Aorta (tissue), 5 donors: ENCODE results near the gene SHISAL1. TPM values are rescaled to one million over a fixed set of nuclear protein-coding genes. Genes with fewer than 3 reads are reported as not detected.
"Not testable (repeated sequence)": the region's sequence is repeated elsewhere in the genome, so short reads cannot be mapped to it uniquely, and the experiment has no call there.

Experiments used
- ATAC-seq: fragments of 200-7000 bp; cut with Tn5 transposase; one replicate; pipeline ENCODE4 v1.9.1; 2022; ENCODE audit warnings: moderate library complexity; ENCODE audit not compliant: low FRiP score
- DNase-seq, 2 donors: peaks; one replicate each; pipeline ENCODE4 v3.0.0-alpha.2; 2020
- H3K27ac ChIP-seq, 2 donors: one replicate each; pipeline ENCODE4 v1.5.1; 2013; ENCODE audit warnings: low read length in 2 of 2, mild to moderate bottlenecking in 2 of 2, moderate library complexity in 2 of 2, control low read depth in 1 of 2, inconsistent platforms in 1 of 2, low read depth in 1 of 2
- H3K27me3 ChIP-seq, 2 donors: one replicate each; pipeline ENCODE4 v1.6.1; 2013; ENCODE audit warnings: control low read depth in 1 of 2, low read length in 1 of 2, mild to moderate bottlenecking in 1 of 2, moderate library complexity in 1 of 2; ENCODE audit not compliant: insufficient read depth in 2 of 2, control insufficient read depth in 1 of 2
- H3K36me3 ChIP-seq, 2 donors: one replicate each; pipeline ENCODE4 v1.6.1; 2013; ENCODE audit warnings: control low read depth in 1 of 2, low read length in 1 of 2, mild to moderate bottlenecking in 1 of 2; ENCODE audit not compliant: insufficient read depth in 2 of 2, control insufficient read depth in 1 of 2
- H3K4me1 ChIP-seq, 2 donors: one replicate each; pipeline ENCODE4 v1.6.1; 2013; ENCODE audit warnings: low read length in 2 of 2, control low read depth in 1 of 2, mild to moderate bottlenecking in 1 of 2, moderate library complexity in 1 of 2; ENCODE audit not compliant: insufficient read depth in 2 of 2, control insufficient read depth in 1 of 2
- H3K4me3 ChIP-seq, 2 donors: one replicate each; pipeline ENCODE4 v1.5.1; 2013; ENCODE audit warnings: low read length in 2 of 2, control low read depth in 1 of 2, mild to moderate bottlenecking in 1 of 2
- H3K9me3 ChIP-seq: one replicate; pipeline ENCODE4 v1.6.1; 2013; ENCODE audit warnings: mild to moderate bottlenecking, low read length; ENCODE audit not compliant: control insufficient read depth
- WGBS, 2 donors: extraction: QIAGEN DNeasy Blood & Tissue Kit; methylation state at CpG; one replicate each; pipeline ENCODE4 v1.1.7; 2013; 5-methylcytosine and 5-hydroxymethylcytosine counted together
- intact Hi-C, 2 donors: fragments of 100-400 bp; cut with DNase I; formaldehyde crosslinking; loops; one replicate each; pipeline versions ENCODE4 v1.14.2 to v1.15.0; 2022
- polyA plus RNA-seq, 2 donors: library from polyadenylated mRNA; stranded (reverse); fragments of 200-250 nt; gene quantifications; one replicate each; pipeline ENCODE4 v1.2.3, GENCODE V29; 2013
- total RNA-seq, 2 donors: library from RNA; stranded (reverse); fragmentation: NEBNext Ultra II Directional; extraction: Animal tissue kit (Norgen Biotek cat#: 25700); gene quantifications; one replicate each; pipeline ENCODE4 v1.2.1, GENCODE V29; 2021
- donor health status: healthy with polysubstance abuse.
- donor health status: Bipolar disorder and iron deficiency.
- donor health status: DM: no; HTN: no; CAD: no.
- donor health status: DM: no; HTN: no; CAD: no.
- donor health status: DM: yes; HTN: yes; CAD: no.

SHISAL1 gene
- total and polyA plus RNA-seq, 4 donors: 0.25 to 3.5 (median 1.7) TPM

DNA sequence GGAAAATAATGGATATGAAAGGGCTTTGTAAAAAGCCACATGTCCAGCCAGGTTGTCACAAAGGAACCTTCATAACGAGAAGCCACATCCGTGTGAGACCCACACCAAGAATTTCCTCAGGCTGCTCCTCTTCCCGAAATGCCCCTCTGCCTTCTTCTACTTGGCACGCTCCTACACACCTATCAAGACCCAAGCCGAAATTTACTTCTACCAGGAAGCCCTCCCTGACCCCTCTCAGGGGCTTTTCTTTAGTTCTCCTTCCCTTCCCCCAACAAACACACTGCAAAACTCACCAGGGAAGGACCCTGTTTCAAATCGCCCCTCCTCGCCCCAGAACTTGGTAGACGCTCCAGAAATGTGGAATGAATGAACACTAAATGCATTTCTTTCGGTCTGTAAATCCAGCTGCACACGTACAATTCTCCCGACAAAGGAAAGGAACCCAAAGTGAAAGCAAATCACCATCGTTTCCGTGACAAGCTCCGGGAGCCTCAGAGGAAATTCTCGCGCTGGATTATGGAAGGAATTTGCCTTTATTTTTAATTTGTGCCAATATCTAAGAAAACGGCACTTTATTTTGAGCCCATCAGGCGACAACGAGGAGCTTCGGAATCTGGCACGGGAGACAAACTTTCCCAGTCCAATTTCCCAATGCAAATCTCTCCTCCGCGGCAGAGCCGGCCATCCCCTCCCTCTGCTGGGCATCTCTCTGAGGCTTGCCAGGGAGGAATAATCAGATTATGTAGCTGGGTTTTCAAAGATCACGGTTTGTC, 13.2 kb upstream of the SHISAL1 start:
- DNase-seq (no peak), ATAC-seq (no peak)
- no peak overlapping the region for H3K27ac ChIP-seq
- no peaks in the 10 kb centered on the region for H3K9me3 ChIP-seq
- H3K27me3 ChIP-seq: no peaks in the 10 kb centered on the region
- peak overlapping the region; percentile 71 to 86 for H3K4me3 ChIP-seq
- no peaks in the 10 kb centered on the region for H3K36me3 ChIP-seq
- no peaks in the 10 kb centered on the region for H3K4me1 ChIP-seq
- WGBS, 2 donors: 13 to 15% methylated on average over 25 of the region's 25 CpGs
- intact Hi-C loops: loop anchor here in 1 of 2 donors (10.0 kb wide), 1 partner anchor 111 kb away; no protein-coding TSS in a partner anchor

DNA sequence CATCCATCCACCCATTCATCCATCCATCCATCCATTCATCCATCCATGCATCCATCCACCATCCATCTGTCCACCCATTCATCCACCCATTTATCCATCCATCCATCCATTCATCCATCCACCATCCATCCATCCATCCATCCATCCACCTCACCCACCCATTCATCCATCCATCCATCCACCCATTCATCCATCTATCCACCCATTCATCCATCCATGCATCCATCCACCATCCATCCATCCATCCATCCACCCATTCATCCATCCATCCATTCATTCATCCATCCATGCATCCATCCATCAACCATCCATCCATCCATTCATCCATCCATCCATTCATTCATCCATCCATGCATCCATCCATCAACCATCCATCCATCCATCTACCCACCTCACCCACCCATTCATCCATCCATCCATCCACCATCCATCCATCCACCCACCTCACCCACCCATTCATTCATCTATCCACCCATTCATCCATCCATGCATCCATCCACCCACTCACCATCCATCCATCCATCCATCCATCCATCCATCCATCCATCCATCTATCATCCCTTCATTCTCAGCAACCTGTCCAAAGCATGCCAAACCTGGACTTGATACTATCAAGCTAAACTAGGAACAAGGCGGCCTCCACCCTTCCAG, 10.5 kb upstream of the SHISAL1 start:
- H3K9me3 ChIP-seq, H3K4me1 ChIP-seq, H3K36me3 ChIP-seq, H3K27ac ChIP-seq, DNase-seq, ATAC-seq, H3K4me3 ChIP-seq, H3K27me3 ChIP-seq: not testable (repeated sequence)
- intact Hi-C loops: loop anchor here in 1 of 2 donors (10.0 kb wide), 1 partner anchor 108 kb away; no protein-coding TSS in a partner anchor
- WGBS, 2 donors: 96% methylated on average over 1 of the region's 1 CpG

DNA sequence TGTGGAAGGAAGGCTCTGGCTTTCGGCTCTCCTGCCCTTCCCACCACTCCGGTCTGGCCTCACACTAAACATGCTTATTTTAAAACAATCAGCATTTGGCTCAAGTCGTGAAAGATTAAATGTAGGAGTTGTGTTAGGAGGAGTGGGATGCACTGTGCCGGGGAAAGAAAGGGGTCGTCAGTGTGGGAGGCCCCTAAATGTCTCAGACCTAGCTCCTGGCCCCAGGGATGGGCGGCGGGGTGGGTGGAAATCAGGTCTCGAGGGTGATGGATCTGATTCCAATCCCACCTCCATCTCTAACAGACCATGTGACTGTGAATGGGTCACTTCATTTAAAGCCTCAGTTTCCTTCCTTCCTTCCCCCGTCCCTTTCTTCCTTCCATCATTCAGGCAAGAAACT, 6.9 kb upstream of the SHISAL1 start:
- 85 to 88% methylated on average over 9 of the region's 9 CpGs for WGBS, 2 donors
- DNase-seq (no peak), ATAC-seq (no peak)
- H3K9me3 ChIP-seq: no peaks in the 10 kb centered on the region
- no peak overlapping the region for H3K27ac ChIP-seq
- H3K4me1 ChIP-seq: no peaks in the 10 kb centered on the region
- no peaks in the 10 kb centered on the region for H3K36me3 ChIP-seq
- intact Hi-C loops: loop anchor here in 1 of 2 donors (10.0 kb wide), 1 partner anchor 105 kb away; no protein-coding TSS in a partner anchor
- H3K4me3 ChIP-seq: no peak overlapping the region
- H3K27me3 ChIP-seq: no peaks in the 10 kb centered on the region

DNA sequence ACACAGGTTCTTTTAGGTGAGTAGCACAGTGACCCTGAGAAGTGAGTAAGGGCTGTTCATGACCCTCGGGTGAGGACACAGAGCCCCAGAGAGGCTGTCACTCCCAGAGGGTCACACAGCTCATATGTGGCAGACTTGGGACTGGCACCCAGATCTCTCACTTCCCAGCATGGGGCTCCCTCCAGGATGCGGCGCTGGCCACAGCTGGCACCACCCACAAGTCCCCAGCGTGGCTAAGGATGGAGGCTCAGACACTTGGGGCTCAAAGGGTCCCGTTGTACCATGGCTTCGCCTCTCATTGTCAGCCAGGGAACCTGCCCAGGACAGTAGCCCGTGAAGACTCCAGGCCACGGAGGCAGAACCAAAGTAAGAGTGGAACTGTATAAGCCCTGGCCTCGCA, 6.0 kb upstream of the SHISAL1 start:
- Histone ChIP-seq H3K4me1 (no peaks in the 10 kb centered on the region), H3K27me3 (no peaks in the 10 kb centered on the region), H3K9me3 (no peaks in the 10 kb centered on the region), H3K36me3 (no peaks in the 10 kb centered on the region), H3K27ac (no peak overlapping the region), H3K4me3 (no peak overlapping the region)
- ATAC-seq (no peak), DNase-seq (no peak)
- 91 to 94% methylated on average over 9 of the region's 9 CpGs for WGBS, 2 donors
- intact Hi-C loops: no loop called here

DNA sequence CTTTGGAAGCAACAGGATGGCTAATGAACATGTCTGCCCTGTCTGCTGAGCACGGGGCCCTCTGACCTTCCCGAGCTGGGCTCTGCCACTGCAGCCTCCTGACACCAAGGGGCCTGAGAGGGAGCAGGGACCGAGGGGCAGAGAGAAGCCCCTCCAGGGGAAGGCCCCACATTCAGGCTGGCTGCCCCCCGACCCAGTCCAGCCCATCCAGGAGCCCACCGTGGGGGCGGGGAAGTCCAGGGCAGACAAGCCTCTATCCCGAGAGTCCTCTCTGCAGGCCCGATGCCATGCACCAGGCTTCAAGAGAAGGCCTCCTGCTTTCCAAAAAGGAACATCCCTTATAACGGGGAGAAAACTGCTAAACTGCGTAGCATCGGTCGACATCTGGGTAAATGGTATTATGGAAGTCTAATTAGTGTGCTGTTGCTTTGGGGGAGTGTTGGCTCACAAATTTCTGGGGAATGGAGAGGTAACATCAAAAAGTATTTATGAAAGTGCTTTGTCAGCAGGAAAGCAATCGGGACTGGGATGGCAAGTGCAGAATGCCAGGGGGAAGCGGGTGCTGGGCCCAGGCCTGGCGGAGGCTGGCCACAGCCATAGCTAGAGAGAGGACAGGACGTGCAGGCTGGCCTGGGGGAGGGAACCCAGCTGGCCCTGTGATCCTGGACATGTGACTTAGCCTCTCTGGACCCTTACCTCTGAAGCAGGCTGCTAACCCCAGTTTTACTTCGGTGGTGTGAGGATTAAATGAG, 5.3 kb upstream of the SHISAL1 start:
- no peaks in the 10 kb centered on the region for H3K27me3 ChIP-seq
- intact Hi-C loops: no loop called here
- no peak for DNase-seq
- 87 to 89% methylated on average over 17 of the region's 17 CpGs for WGBS, 2 donors
- H3K9me3 ChIP-seq: no peaks in the 10 kb centered on the region
- H3K36me3 ChIP-seq: no peaks in the 10 kb centered on the region
- no peak overlapping the region for H3K4me3 ChIP-seq
- no peak for ATAC-seq
- H3K4me1 ChIP-seq: no peaks in the 10 kb centered on the region
- no peak overlapping the region for H3K27ac ChIP-seq

DNA sequence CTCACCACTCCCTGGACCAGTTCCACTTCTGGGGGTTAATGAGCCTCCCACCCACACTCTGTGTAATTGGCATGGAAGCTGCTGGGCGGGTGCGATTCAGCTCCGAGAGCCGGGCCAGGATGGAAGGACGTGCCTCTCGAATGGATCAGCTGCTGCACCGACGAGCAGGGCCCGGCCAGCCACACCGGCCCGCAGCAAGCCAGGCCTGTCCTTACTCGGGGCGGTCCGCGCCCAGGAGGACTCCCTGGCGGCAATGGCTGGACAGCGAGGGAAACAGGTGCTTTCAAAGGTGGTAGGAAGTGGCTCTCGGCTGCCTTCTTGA, 4.3 kb upstream of the SHISAL1 start:
- Histone ChIP-seq H3K27ac (no peak overlapping the region), H3K36me3 (no peaks in the 10 kb centered on the region), H3K9me3 (no peaks in the 10 kb centered on the region), H3K4me3 (no peak overlapping the region), H3K4me1 (no peaks in the 10 kb centered on the region), H3K27me3 (no peaks in the 10 kb centered on the region)
- ATAC-seq: no peak
- WGBS, 2 donors: 96% methylated on average over 18 of the region's 18 CpGs
- intact Hi-C loops: no loop called here
- DNase-seq: no peak

DNA sequence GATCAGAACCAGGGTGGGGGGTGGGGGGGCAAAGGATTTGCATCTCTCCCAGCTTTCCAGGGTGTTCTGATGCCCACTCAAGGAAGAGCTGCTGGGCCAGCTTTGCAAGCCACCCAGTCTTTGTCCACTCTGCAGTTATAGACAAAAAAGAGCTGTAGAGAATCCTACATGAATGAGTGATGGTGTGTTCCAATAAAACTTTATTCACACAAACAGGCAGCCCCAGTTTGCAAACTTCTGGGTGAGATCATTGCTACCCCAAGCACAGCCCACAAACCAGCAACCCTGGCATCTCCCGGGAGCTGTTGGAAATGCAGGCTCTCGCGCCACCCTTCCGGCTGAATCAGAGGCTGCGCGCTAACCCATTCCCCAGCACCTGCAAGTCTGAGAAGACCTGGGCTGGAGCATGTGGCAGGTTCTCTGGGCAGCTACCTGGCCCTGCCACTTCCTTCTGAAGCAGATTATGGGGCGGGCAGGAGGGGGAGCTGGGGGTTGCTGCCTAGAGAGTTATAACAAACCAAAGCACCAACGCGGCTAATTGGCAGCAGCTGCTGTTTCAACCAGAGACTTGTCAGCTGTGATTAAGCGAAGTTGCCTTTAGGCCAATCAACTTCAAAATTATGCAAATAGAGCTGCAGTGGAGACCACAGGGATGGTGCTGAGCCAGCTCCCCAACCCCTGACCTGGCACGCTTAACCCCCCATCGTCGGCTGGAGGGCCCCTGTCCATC, 3.8 kb upstream of the SHISAL1 start:
- intact Hi-C loops: no loop called here
- no peaks in the 10 kb centered on the region for H3K27me3 ChIP-seq
- ATAC-seq (no peak), DNase-seq (no peak)
- no peak overlapping the region for H3K4me3 ChIP-seq
- H3K9me3 ChIP-seq: no peaks in the 10 kb centered on the region
- H3K36me3 ChIP-seq: no peaks in the 10 kb centered on the region
- 92 to 95% methylated on average over 13 of the region's 13 CpGs for WGBS, 2 donors
- H3K27ac ChIP-seq: no peak overlapping the region
- no peaks in the 10 kb centered on the region for H3K4me1 ChIP-seq

DNA sequence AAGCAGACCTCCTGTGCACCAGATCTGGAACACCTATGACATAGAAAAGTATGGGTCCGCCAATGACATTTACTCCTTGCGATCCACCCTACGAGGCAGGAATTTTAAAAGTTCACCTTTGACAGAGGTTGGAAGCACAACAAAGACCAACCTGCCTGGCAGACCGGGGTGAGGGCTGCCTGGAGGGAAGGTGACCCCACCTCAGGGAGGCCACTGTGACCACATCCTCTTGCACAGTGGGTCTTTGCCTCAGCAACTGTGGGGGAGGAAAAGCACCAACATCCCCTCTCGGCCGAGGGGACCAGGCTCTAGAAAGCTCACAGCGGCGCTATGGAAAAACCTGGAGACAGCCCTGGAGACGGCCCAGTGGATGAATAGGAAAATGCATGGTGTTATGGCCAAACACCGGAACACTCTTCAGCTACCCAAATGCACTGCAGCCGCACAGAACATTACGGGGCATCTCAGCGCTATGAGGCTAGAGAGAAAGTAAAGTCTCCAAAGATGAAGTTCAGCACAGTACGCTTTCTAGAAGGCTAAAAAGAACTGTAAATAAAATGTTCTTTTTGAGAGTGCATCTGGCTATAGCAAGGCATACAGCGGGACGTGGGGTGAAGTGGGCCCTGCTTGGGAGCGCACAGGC, 1.8 kb upstream of the SHISAL1 start:
- Histone ChIP-seq H3K9me3 (no peaks in the 10 kb centered on the region), H3K36me3 (no peaks in the 10 kb centered on the region), H3K27me3 (no peaks in the 10 kb centered on the region), H3K4me1 (no peaks in the 10 kb centered on the region), H3K27ac (no peak overlapping the region), H3K4me3 (no peak overlapping the region)
- ATAC-seq: no peak
- intact Hi-C loops: no loop called here
- 89 to 90% methylated on average over 17 of the region's 17 CpGs for WGBS, 2 donors
- DNase-seq: no peak
